GM12892 (cell line): ENCODE results near the gene MACROD1.
A peak's percentile ranks its signal among the peaks of the same experiment; 100 is the strongest.

Source experiments
- DNase-seq: peaks from one replicate; pipeline ENCODE4 v3.0.0; 2011; ENCODE audit not compliant: insufficient read length
- FAIRE-seq: peaks from 2 replicates; lab custom pipeline; 2011; peaks lifted over from hg19 to GRCh38; lab: Jason Lieb, UNC
- POLR2A ChIP-seq: IDR thresholded peaks from 2 replicates; pipeline ENCODE4 v1.6.1; 2011; ENCODE audit warnings: low read depth, low read length, control low read depth
- POLR2AphosphoS5 ChIP-seq: IDR thresholded peaks from 2 replicates; pipeline ENCODE4 v1.6.1; 2011; ENCODE audit warnings: low read depth, low read length, control low read depth
- TAF1 ChIP-seq: IDR thresholded peaks from 2 replicates; pipeline ENCODE4 v1.6.1; 2011; ENCODE audit warnings: low read depth, mild to moderate bottlenecking, control low read depth, low read length, borderline replicate concordance

MACROD1 gene

DNA sequence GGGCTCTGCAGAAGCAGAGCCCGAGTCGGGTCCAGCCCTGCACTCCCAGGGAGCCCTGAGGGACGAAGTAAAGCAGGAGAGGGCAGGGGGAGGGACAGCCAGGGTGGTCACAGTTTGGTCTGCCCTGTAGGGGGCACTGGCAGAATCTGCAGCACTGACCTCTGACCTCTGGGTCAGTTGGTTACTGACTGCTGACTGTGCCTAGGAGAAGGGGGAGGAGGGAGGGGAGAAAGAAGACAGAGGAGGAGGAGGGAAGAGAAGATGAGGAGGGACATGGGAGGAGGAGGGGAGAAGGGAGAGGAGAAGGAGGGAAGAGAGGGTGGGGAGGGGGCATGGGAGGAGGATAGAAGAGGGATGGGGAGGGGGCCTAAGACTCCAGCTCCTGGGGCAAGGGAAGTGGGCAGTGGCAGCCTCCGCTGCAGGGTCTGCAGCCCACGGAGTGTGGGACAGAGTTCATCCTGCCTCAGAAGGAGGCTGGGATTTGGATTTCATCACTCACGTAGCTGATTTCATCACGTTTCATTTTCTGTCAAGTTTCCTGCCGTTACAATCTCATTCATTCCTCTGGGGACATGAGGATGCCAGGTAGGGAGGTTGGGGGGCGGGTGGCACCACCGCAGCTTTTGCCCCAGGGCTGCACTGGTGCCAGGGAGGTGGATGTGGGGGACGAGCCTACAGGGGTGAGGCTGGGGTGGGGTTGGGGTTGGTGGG, 75.0 kb downstream of the MACROD1 start:
- no peak for TF ChIP-seq TAF1
- TF ChIP-seq POLR2AphosphoS5: no peak
- no peak for DNase-seq
- FAIRE-seq: no peak

DNA sequence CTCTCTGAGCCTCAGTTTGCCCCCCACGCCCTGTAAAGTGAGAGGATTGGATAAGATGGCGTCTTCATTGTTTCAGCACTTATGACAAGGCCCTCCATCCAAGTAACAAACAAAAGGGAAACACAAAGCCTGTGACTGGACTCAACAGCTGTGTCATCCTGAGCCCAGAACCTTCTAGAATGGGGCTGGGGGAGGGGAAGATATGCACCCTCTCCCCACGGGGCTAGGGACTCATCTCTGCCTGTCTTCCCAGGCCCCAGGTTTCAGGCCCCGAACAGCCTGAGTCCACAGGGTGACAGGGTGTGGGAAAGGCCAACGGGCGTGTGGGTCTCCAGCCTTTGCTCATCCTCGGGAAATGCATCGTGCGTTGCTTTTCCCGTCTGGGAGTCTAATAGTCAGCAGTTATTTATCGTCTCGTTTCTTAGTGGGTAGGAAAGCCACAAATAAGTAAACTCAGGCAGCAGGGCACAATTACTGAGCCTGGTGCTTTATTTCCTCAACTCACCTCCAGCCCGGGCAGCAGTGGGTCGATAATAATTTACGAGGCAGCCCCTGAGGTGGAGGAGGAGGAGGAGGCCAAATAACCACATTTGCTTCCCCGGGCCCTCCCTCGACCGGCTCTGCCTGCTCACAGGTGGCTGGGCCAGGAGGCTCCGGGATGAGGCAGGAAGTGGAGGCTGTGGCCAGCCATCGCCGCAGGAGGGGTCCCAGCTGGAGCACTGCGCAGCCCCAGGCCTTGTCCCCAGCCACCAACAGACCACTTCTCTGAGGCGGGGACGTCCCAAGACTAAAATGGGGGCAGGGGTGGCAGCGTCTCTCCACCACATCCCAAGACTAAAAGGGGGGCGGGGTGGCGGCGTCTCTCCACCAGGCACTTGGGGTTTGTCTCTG, 75.8 kb downstream of the MACROD1 start:
- FAIRE-seq (no peak), DNase-seq (no peak)
- no peak for TF ChIP-seq POLR2AphosphoS5
- TF ChIP-seq TAF1: no peak
- TF ChIP-seq POLR2A: no peak

GRCh38 chr11:64089493-64089892, 76.4 kb downstream of the MACROD1 start:
- FAIRE-seq (no peak), DNase-seq (no peak)
- TF ChIP-seq POLR2AphosphoS5 (no peak), POLR2A (no peak), TAF1 (no peak)

DNA sequence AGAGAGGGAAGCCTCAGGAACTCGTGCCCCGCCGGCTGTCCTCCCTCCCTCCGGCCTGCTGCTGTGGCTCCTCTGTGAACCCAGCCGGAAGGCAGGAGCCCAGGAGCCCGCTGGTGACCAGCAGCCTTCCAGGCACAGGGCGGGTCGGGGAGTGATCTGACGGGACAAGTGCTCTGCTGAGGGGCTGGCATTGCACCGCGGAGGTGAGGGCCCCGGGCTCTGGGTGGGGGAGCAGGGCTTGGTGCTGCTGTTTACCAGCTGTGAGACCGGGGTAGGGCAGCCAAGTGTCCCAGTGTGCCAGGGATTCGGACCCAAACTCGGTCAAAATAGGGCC, 76.9 kb downstream of the MACROD1 start:
- TF ChIP-seq POLR2A (no peak), POLR2AphosphoS5 (no peak), TAF1 (no peak)
- DNase-seq (no peak), FAIRE-seq (no peak)

DNA sequence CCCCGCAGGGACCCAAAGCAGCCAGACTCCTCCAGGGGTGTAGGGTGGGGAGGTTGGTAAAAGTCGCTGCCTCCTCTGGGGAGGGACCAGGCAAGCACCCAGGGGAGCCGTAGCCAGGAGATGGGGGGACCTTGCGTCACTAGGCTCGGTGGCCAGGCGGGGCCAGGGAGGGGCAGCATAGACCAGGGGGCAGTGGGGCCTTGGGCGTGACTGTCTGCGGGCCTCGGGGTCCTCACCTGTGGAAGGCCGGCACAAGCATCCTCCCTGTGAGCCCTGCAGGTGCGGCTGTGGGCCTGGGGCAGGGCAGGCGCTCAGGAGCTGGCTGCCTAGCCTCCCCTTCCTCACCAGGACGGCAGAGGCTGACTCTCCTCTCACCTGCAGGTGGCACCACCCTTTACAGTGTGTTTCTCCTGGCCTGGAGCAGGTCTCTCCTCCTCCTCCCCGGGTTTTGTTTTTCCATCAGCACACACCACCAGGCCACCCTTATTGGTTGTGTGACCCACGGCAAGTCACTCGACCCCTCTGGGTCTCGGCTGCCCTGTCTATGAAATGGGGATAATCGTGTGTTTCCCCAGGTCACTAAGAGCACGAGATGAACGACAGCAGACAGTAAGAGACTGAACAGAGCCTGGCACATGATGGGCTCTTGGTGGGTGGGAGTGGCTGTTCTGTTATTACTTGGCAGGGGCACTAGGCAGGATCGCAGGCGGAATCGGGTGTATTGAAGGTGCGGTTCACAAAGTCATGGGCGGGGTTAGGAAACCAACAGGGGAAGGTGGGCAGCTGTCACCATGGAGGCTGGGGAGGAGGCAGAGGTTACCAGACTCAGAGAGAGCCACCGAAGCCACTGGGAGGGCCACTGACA, 77.5 kb downstream of the MACROD1 start:
- no peak for TF ChIP-seq POLR2AphosphoS5
- FAIRE-seq: peak; percentile 78
- no peak for DNase-seq

- no peak for FAIRE-seq
- no peak for DNase-seq
- no peak for TF ChIP-seq POLR2AphosphoS5
- TF ChIP-seq POLR2A: no peak
- TF ChIP-seq TAF1: no peak
Observed at GRCh38 chr11:64086258-64087123, 79.4 kb downstream of the MACROD1 start.

- FAIRE-seq (no peak), DNase-seq (no peak)
- TF ChIP-seq TAF1: no peak
- TF ChIP-seq POLR2AphosphoS5: no peak
- no peak for TF ChIP-seq POLR2A
Observed at GRCh38 chr11:64085906-64086257, 80.0 kb downstream of the MACROD1 start.

GRCh38 chr11:64084951-64085710, 80.8 kb downstream of the MACROD1 start:
- FAIRE-seq: no peak
- no peak for DNase-seq
- TF ChIP-seq TAF1 (no peak), POLR2A (no peak), POLR2AphosphoS5 (no peak)

DNA sequence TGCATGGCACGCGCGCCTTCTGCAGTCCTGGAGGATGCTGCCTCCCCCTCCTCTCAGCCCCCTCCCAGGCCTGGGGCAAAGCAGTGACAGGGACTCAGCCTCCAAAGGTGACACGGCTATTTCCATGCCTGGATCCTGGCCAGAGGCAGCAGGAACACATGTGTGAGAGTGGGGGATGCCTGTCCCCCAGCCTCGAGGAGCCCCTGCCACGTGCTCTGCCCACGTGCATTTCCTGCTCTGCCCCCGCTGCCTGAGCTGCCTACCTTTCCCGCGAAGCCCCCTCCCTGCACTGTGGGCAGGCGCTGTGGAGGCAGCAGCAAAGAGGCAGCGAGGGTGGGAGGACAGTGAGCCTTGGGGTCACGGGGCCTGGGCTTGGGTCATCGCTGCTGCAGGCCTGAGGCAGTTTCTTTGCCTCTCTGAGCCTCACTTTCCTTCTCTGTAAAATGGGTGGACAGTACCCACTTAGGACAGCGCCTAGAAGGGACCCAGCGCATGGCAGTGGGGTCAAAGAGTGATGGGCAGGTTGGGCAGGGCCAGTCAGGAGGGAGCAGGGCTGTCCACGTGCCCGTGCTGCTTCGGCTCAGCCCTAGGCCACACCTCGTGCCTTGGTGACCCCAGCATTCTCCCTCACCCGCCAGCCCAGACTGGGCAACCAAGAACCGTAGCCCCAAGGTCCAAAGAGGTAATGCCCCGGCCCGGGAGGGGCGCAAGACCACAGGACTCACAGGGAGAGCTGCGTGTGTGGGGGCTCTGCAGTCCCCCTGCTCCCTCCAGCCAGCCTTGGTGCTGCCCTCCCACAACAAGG, 81.6 kb downstream of the MACROD1 start:
- FAIRE-seq: no peak
- TF ChIP-seq POLR2A (no peak), TAF1 (no peak), POLR2AphosphoS5 (no peak)
- DNase-seq: no peak
